AG04450 (cell line): ENCODE data around the gene SLC4A4. TPM values are rescaled to one million over a fixed set of nuclear protein-coding genes. Genes with fewer than 3 reads are reported as not detected.
A peak's percentile ranks its signal among the peaks of the same experiment; 100 is the strongest.

Experiments used
- CTCF ChIA-PET: fragments of 300-600, 350-600 bp; formaldehyde crosslinking; extraction: SDS; loops from one replicate; lab custom pipeline; 2022; ENCODE audit warnings: antibody characterized with exemption, inconsistent platforms; lab: Charles Lee
- POLR2A ChIA-PET: fragments of 350-600 bp; formaldehyde crosslinking; extraction: SDS; loops from one replicate; lab custom pipeline; 2021; ENCODE audit warnings: antibody characterized with exemption, inconsistent platforms; lab: Yijun Ruan, JAX
- DNase-seq: peaks from one replicate; pipeline ENCODE4 v3.0.0-alpha.2; 2011; ENCODE audit warnings: low read depth, low spot score
- H3K27ac ChIP-seq: one replicate; pipeline ENCODE4 v1.5.1; 2012; ENCODE audit warnings: low read depth, low read length, control low read depth
- H3K27me3 ChIP-seq: one replicate; pipeline ENCODE4 v1.6.0; 2012; ENCODE audit warnings: low read length; ENCODE audit not compliant: control insufficient read depth, insufficient read depth
- H3K4me3 ChIP-seq: 2 replicates; pipeline ENCODE4 v1.5.1; 2011; ENCODE audit warnings: mild to moderate bottlenecking, low read depth, low read length, control low read depth
- H3K9me3 ChIP-seq: 2 replicates; pipeline ENCODE4 v1.5.1; 2012; ENCODE audit warnings: low read length; ENCODE audit not compliant: control insufficient read depth, insufficient read depth
- CTCF ChIP-seq: IDR thresholded peaks from 2 replicates; pipeline ENCODE4 v1.5.1; 2011; ENCODE audit warnings: low read depth, low read length, control low read depth, inconsistent platforms
- polyA minus RNA-seq: library from RNA; depleted of rRNA, polyadenylated mRNA; stranded (reverse); fragments of >200 nt; gene quantifications from 2 replicates; pipeline ENCODE4 v1.2.3, GENCODE V29; 2011; rRNA and poly(A)+ RNA removed
- polyA plus RNA-seq: library from polyadenylated mRNA; depleted of rRNA; stranded (reverse); fragments of >200 nt; gene quantifications from 2 replicates; pipeline ENCODE4 v1.2.3, GENCODE V29; 2011; rRNA removed

SLC4A4 gene
- polyA plus RNA-seq = 14.7 and 17.5 TPM in 2 replicates
- 40.2 and 51.9 TPM in 2 replicates for polyA minus RNA-seq

- ChIA-PET POLR2A (no interaction called here), CTCF (interaction anchor here (1.1 to 1.4 kb wide), 2 partner anchors 150 to 212 kb away, joined by 3 to 4 read pairs; no protein-coding TSS in a partner anchor)
- TF ChIP-seq CTCF = no peak
- peak; percentile 24 for DNase-seq
- Histone ChIP-seq H3K4me3 (no peak within 1 kb of the TSS), H3K9me3 (no peaks in the 10 kb centered on the region), H3K27me3 (no peaks in the 10 kb centered on the region), H3K27ac (peak within 1 kb of the TSS; percentile 25)
Observed at GRCh38 chr4:71338846-71339593, at the start of gene SLC4A4. Gene SLC4A4 (plus strand): TSS chr4:71339020.

GRCh38 chr4:71290074-71290473 lies 48.7 kb upstream of the SLC4A4 start:
- ChIA-PET CTCF (interaction anchor here (1.7 kb wide), 1 partner anchor 105 kb away, joined by 5 read pairs; no protein-coding TSS in a partner anchor), POLR2A (interaction anchor here (1.0 to 1.2 kb wide), 2 partner anchors 14 to 24 kb away, joined by 3 to 4 read pairs; no protein-coding TSS in a partner anchor)
- peak overlapping the region; percentile 78 for H3K27ac ChIP-seq
- TF ChIP-seq CTCF = no peak
- no peaks in the 10 kb centered on the region for H3K9me3 ChIP-seq
- DNase-seq = peak; percentile 74
- H3K4me3 ChIP-seq = no peak overlapping the region
- no peaks in the 10 kb centered on the region for H3K27me3 ChIP-seq

- DNase-seq = no peak
- no peak for TF ChIP-seq CTCF
- ChIA-PET POLR2A (interaction anchor here (1.0 to 1.2 kb wide), 2 partner anchors 13 to 24 kb away, joined by 3 to 4 read pairs; no protein-coding TSS in a partner anchor), CTCF (interaction anchor here (1.7 kb wide), 1 partner anchor 106 kb away, joined by 5 read pairs; no protein-coding TSS in a partner anchor)
- H3K27me3 ChIP-seq = no peaks in the 10 kb centered on the region
- no peaks in the 10 kb centered on the region for H3K9me3 ChIP-seq
- H3K27ac ChIP-seq = peak overlapping the region; percentile 78
- H3K4me3 ChIP-seq = no peak overlapping the region
Observed at GRCh38 chr4:71290476-71290875, 48.3 kb upstream of the SLC4A4 start.

- no peaks in the 10 kb centered on the region for H3K9me3 ChIP-seq
- DNase-seq = no peak
- H3K4me3 ChIP-seq = no peak overlapping the region
- CTCF ChIA-PET = interaction anchor here (0.5 kb wide), 1 partner anchor 19 kb away, joined by 4 read pairs; no protein-coding TSS in a partner anchor
- no peak overlapping the region for H3K27ac ChIP-seq
- POLR2A ChIA-PET = no interaction called here
- no peak for TF ChIP-seq CTCF
- H3K27me3 ChIP-seq = no peaks in the 10 kb centered on the region
Observed at GRCh38 chr4:71292228-71292627, 46.6 kb upstream of the SLC4A4 start.

GRCh38 chr4:71293705-71294104 lies 45.1 kb upstream of the SLC4A4 start:
- Histone ChIP-seq H3K27me3 (no peaks in the 10 kb centered on the region), H3K27ac (peak overlapping the region; percentile 83), H3K4me3 (no peak overlapping the region), H3K9me3 (no peaks in the 10 kb centered on the region)
- no peak for TF ChIP-seq CTCF
- ChIA-PET POLR2A (interaction anchor here (1.4 kb wide), 1 partner anchor 27 kb away, joined by 5 read pairs; no protein-coding TSS in a partner anchor), CTCF (interaction anchor here (0.6 kb wide), 3 partner anchors 67 to 409 kb away, joined by 3 to 5 read pairs (median 3); no protein-coding TSS in a partner anchor)
- DNase-seq = peak; percentile 59
